ENCODE results near the gene HSP90B1.

Gene HSP90B1

GRCh38 chr12:103930034-103930786 is at the start of gene HSP90B1:
HSP90B1 (plus strand) TSS chr12:103930410; CDS start chr12:103930516, 106 bp downstream.
- DNase-seq (ENCODE audit: low read depth in 2 of 2): peak; percentile 97 to 98

GRCh38 chr12:103881261-103881660 is 48.9 kb upstream of the HSP90B1 start:
- no peak for DNase-seq (ENCODE audit: low read depth in 2 of 2)

GRCh38 chr12:103882861-103883596 is 47.2 kb upstream of the HSP90B1 start:
- DNase-seq (ENCODE audit: low read depth in 2 of 2): no peak

GRCh38 chr12:103883908-103884307 is 46.3 kb upstream of the HSP90B1 start:
- no peak for DNase-seq (ENCODE audit: low read depth in 2 of 2)

- DNase-seq (ENCODE audit: low read depth in 2 of 2): no peak
Measured at GRCh38 chr12:103884316-103884715, 45.9 kb upstream of the HSP90B1 start.

- DNase-seq (ENCODE audit: low read depth in 2 of 2): no peak
Measured at GRCh38 chr12:103886195-103886797, 43.9 kb upstream of the HSP90B1 start.

- no peak for DNase-seq (ENCODE audit: low read depth in 2 of 2)
Measured at GRCh38 chr12:103887738-103888137, 42.5 kb upstream of the HSP90B1 start.

GRCh38 chr12:103897316-103897715 is 32.9 kb upstream of the HSP90B1 start:
- DNase-seq (ENCODE audit: low read depth in 2 of 2): no peak

- peak in 1 of 2 donors; percentile 7 for DNase-seq (ENCODE audit: low read depth in 2 of 2)
Measured at GRCh38 chr12:103901518-103902173, 28.6 kb upstream of the HSP90B1 start.

GRCh38 chr12:103903993-103904392 is 26.2 kb upstream of the HSP90B1 start:
- DNase-seq (ENCODE audit: low read depth in 2 of 2): no peak

- no peak for DNase-seq (ENCODE audit: low read depth in 2 of 2)
Measured at GRCh38 chr12:103905730-103906349, 24.4 kb upstream of the HSP90B1 start.

- no peak for DNase-seq (ENCODE audit: low read depth in 2 of 2)
Measured at GRCh38 chr12:103908246-103908541, 22.0 kb upstream of the HSP90B1 start.

- no peak for DNase-seq (ENCODE audit: low read depth in 2 of 2)
Measured at GRCh38 chr12:103908877-103909276, 21.3 kb upstream of the HSP90B1 start.

- DNase-seq (ENCODE audit: low read depth in 2 of 2): no peak
Measured at GRCh38 chr12:103909811-103910210, 20.4 kb upstream of the HSP90B1 start.

- no peak for DNase-seq (ENCODE audit: low read depth in 2 of 2)
Measured at GRCh38 chr12:103912069-103912468, 18.1 kb upstream of the HSP90B1 start.

- DNase-seq (ENCODE audit: low read depth in 2 of 2): no peak
Measured at GRCh38 chr12:103913100-103913499, 17.1 kb upstream of the HSP90B1 start.

GRCh38 chr12:103915306-103915705 is 14.9 kb upstream of the HSP90B1 start:
- no peak for DNase-seq (ENCODE audit: low read depth in 2 of 2)

GRCh38 chr12:103917873-103918272 is 12.3 kb upstream of the HSP90B1 start:
- DNase-seq (ENCODE audit: low read depth in 2 of 2): no peak

- peak in 1 of 2 donors; percentile 4 for DNase-seq (ENCODE audit: low read depth in 2 of 2)
Measured at GRCh38 chr12:103924761-103925641, 5.2 kb upstream of the HSP90B1 start.

- peak in 1 of 2 donors; percentile 4 for DNase-seq (ENCODE audit: low read depth in 2 of 2)
Measured at GRCh38 chr12:103928682-103929045, 1.5 kb upstream of the HSP90B1 start.
